Neural progenitor cell (in vitro differentiated cells): ENCODE measurements around the gene ACCS.

ENCODE experiments used
- EZH2 ChIP-seq: fragments of 200-600 bp; sonication (generic); IDR thresholded peaks from 2 replicates; pipeline ENCODE4 v1.6.1; 2017; ENCODE audit warnings: antibody characterized with exemption, mild to moderate bottlenecking, moderate library complexity
- EZH2phosphoT487 ChIP-seq: fragments of 200-600 bp; sonication (generic); IDR thresholded peaks from 2 replicates; pipeline ENCODE4 v1.6.1; 2017; ENCODE audit warnings: antibody characterized with exemption
- TF ChIP-seq, protein P1 (sequence below): fragments of 200-600 bp; sonication (generic); IDR thresholded peaks from 2 replicates; pipeline ENCODE4 v1.5.1; 2017; ENCODE audit warnings: antibody characterized with exemption, mild to moderate bottlenecking

DNA sequence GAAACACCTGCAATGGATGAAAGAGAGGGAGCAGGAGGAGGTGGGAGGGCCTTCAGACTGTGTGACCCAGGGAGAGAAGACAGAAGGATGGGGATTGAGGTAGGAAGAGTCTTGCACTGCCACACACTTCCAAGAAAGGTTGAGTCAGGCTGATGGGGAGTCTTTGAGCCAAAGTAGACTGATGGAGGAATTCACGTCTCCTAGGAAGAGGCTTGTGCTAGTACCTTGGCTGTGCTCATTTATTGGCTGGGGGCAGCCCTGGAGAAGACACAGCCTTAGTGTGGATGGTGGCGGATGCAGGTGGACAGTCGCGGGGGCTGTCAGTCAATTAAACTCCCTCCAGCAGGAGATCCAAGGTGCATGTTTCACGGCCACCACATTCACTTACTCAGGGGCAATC lies 34.5 kb upstream of the ACCS start:
- TF ChIP-seq, protein P1, sequence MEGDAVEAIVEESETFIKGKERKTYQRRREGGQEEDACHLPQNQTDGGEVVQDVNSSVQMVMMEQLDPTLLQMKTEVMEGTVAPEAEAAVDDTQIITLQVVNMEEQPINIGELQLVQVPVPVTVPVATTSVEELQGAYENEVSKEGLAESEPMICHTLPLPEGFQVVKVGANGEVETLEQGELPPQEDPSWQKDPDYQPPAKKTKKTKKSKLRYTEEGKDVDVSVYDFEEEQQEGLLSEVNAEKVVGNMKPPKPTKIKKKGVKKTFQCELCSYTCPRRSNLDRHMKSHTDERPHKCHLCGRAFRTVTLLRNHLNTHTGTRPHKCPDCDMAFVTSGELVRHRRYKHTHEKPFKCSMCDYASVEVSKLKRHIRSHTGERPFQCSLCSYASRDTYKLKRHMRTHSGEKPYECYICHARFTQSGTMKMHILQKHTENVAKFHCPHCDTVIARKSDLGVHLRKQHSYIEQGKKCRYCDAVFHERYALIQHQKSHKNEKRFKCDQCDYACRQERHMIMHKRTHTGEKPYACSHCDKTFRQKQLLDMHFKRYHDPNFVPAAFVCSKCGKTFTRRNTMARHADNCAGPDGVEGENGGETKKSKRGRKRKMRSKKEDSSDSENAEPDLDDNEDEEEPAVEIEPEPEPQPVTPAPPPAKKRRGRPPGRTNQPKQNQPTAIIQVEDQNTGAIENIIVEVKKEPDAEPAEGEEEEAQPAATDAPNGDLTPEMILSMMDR, result no peak
- no peak for TF ChIP-seq EZH2phosphoT487
- TF ChIP-seq EZH2, result no peak
